AG04449 (cell line): ENCODE results near the gene MEIOC.
A peak's percentile ranks its signal among the peaks of the same experiment; 100 is the strongest.

Source experiments
- CTCF ChIA-PET: fragments of 350-600 bp; formaldehyde crosslinking; extraction: SDS; loops from one replicate; lab custom pipeline; 2021; ENCODE audit warnings: antibody characterized with exemption; lab: Yijun Ruan, JAX
- POLR2A ChIA-PET: fragments of 400-600, 350-600 bp; formaldehyde crosslinking; extraction: SDS; loops from one replicate; lab custom pipeline; 2020; ENCODE audit warnings: antibody characterized with exemption, inconsistent platforms; lab: Yijun Ruan, JAX
- DNase-seq: peaks from one replicate; pipeline ENCODE4 v3.0.0-alpha.2; 2010; ENCODE audit warnings: low read depth, low spot score
- H3K4me3 ChIP-seq: 2 replicates; pipeline ENCODE4 v1.5.1; 2011; ENCODE audit warnings: low read depth, mild to moderate bottlenecking, control low read depth, low read length
- TF ChIP-seq, protein P1 (sequence below): IDR thresholded peaks from one replicate; pipeline ENCODE4 v1.5.1; 2011; ENCODE audit warnings: mild to moderate bottlenecking, moderate library complexity, low read length, control low read depth, inconsistent platforms; ENCODE audit not compliant: insufficient read depth; ENCODE audit errors: missing control alignments

The MEIOC gene

DNA sequence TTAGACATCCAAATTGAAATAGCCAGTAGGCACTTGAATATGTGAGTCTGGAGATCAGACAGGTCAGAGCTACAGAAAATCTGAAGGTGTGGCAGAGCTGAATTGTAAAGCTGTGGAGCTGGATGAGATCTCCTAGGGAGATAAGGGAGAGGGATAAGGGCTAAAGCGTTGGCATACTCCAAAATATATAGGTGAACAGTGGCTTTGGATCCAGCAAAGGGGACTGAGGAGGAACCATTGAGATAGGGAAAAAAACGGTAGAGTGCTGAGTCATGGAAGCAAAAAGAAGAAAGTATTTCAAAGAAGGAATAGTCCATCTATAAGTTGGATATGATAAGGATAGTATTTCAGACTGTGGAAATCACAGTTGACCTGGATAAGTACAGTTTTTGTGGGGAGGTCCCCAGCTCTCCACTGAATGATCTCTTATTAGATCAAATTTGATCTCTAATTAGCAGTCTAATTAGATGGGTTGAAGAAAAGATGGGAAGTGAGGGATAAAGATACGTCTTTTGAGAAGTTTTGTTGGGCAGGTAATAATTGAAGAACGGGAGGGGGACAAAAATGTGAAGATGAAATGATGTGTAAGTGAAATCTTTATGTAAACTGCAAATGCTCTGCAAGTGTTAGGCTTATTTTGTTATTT is 51.6 kb downstream of the MEIOC start:
- no peak for DNase-seq
- POLR2A ChIA-PET: no interaction called here
- CTCF ChIA-PET: no interaction called here
- TF ChIP-seq, protein P1, sequence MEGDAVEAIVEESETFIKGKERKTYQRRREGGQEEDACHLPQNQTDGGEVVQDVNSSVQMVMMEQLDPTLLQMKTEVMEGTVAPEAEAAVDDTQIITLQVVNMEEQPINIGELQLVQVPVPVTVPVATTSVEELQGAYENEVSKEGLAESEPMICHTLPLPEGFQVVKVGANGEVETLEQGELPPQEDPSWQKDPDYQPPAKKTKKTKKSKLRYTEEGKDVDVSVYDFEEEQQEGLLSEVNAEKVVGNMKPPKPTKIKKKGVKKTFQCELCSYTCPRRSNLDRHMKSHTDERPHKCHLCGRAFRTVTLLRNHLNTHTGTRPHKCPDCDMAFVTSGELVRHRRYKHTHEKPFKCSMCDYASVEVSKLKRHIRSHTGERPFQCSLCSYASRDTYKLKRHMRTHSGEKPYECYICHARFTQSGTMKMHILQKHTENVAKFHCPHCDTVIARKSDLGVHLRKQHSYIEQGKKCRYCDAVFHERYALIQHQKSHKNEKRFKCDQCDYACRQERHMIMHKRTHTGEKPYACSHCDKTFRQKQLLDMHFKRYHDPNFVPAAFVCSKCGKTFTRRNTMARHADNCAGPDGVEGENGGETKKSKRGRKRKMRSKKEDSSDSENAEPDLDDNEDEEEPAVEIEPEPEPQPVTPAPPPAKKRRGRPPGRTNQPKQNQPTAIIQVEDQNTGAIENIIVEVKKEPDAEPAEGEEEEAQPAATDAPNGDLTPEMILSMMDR: no peak
- peak overlapping the region; percentile 96 for H3K4me3 ChIP-seq

DNA sequence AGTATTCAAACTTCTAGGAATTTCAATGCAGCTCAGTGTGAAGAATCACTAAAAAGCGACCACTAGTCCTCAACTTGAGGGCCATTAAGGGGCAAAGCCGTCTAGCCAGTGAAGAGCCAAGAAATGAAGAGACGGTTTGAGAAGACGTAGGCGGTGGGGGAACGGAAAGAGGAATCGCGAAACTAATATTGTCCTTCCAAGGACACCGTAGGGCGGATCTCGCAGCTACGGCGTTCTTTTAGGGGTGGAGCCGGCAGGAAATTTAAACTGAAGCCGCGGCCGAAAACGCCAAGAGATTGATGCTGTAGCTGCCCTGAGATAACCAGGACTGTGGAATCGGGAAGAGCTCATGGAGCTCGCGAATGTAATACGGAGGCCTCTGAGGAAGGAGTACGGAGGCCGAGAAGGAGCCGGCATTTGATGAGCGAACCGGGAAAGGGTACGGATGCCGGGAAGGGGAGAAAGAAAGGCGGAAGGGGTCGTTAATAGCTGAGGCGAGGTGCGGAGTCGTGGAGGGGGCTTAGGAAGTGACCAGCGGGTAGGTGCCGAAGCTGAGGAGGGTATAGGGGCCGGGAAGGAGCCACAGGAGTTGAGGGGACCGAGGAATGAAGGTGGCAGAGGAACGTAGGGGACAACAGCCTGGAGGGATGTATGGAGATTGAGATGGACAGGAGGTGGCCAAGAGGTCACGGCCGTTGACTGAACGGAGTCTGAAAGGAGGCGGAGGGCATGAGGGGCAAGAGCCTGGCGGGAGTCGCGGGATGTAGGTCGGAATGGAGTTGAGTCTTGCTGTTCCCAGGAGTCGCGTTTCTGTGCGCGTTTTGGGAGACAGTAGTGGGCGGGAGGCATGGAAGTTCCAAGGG is 52.4 kb downstream of the MEIOC start, which contains the start of gene DBF4B:
DBF4B (plus strand) TSS at position 265 of the 863 bp plus-strand sequence; CDS start at position 421, 156 bp downstream.
- peak within 1 kb of the TSS; percentile 96 for H3K4me3 ChIP-seq
- DNase-seq: peak; percentile 52
- TF ChIP-seq, protein P1: no peak
- POLR2A ChIA-PET: interaction anchor here (0.6 kb wide), 1 partner anchor 440 kb away, joined by 3 read pairs; the partner anchor contains the start of gene HEXIM1
- CTCF ChIA-PET: no interaction called here

DNA sequence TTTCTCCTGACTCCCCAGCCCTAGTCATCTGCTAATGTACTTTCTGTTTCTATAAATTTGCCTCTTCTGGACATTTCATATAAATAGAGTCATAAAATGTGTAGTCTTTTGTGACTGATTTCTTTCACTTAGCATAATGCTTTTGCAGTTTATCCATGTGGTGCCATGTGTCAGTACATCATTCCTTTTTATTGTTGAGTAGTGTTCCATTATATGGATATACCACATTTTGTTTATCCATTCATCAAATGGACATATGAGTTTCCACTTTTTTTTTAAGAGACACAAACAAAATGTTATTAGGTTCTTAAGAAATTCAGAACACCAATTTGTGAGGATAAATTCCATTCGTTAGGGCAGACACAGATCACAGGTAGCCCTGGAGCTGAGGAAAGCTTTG is 63.2 kb downstream of the MEIOC start:
- no peak overlapping the region for H3K4me3 ChIP-seq
- ChIA-PET CTCF (no interaction called here), POLR2A (no interaction called here)
- TF ChIP-seq, protein P1: no peak
- no peak for DNase-seq

DNA sequence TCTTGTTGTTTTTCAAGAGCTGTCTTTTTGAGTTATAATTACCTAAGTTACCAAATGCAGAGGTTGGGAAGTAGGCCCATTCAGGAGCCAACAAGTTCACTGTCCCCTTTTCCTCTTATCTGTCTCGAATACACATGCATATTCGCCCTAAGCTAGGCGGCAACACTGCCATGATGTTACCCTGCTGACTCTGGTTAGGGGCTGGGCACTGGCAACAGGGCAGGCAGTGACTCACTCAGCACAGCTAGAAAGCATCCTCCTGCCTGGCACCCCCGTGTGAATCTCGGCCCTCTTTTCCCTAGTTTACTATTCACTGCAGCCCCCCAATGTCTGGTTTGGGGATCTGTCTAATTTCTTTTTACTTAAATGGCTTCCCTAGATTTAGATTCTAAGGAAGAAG is 66.0 kb downstream of the MEIOC start:
- CTCF ChIA-PET: no interaction called here
- POLR2A ChIA-PET: no interaction called here
- TF ChIP-seq, protein P1: no peak

More for the DNA sequence above, 66.0 kb downstream of the MEIOC start:
- no peak for DNase-seq
- H3K4me3 ChIP-seq: no peak overlapping the region
